IPS DF 6.9 (cell line): ENCODE data around the gene POLR2C.
"Not testable (repeated sequence)": the region's sequence is repeated elsewhere in the genome, so short reads cannot be mapped to it uniquely, and the experiment has no call there.

ENCODE experiments used
- DNase-seq: peaks from one replicate; pipeline ENCODE4 v3.0.0-alpha.2; 2013; ENCODE audit warnings: low read depth, low spot score
- H3K27ac ChIP-seq: one replicate; pipeline ENCODE4 v1.5.1; 2013; ENCODE audit warnings: low read length, control low read depth
- H3K27me3 ChIP-seq: 2 replicates; pipeline ENCODE4 v1.6.1; 2013; ENCODE audit warnings: mild to moderate bottlenecking, low read length; ENCODE audit not compliant: control insufficient read depth, insufficient read depth
- H3K36me3 ChIP-seq: 2 replicates; pipeline ENCODE4 v1.6.1; 2013; ENCODE audit warnings: low read length; ENCODE audit not compliant: control insufficient read depth, insufficient read depth
- H3K4me1 ChIP-seq: 2 replicates; pipeline ENCODE4 v1.6.1; 2013; ENCODE audit warnings: low read length; ENCODE audit not compliant: control insufficient read depth, insufficient read depth
- H3K4me3 ChIP-seq: 2 replicates; pipeline ENCODE4 v1.5.1; 2013; ENCODE audit warnings: mild to moderate bottlenecking, low read length
- H3K9me3 ChIP-seq: 2 replicates; pipeline ENCODE4 v1.6.1; 2013; ENCODE audit warnings: low read length, inconsistent platforms; ENCODE audit not compliant: control insufficient read depth, insufficient read depth
- WGBS: extraction: QIAGEN DNeasy Blood & Tissue Kit; methylation state at CpG from one replicate; pipeline ENCODE4 v1.1.7; 2013; ENCODE audit warnings: mixed read lengths, missing lambda C conversion rate; ENCODE audit not compliant: insufficient read length, insufficient coverage; 5-methylcytosine and 5-hydroxymethylcytosine counted together

Gene POLR2C

DNA sequence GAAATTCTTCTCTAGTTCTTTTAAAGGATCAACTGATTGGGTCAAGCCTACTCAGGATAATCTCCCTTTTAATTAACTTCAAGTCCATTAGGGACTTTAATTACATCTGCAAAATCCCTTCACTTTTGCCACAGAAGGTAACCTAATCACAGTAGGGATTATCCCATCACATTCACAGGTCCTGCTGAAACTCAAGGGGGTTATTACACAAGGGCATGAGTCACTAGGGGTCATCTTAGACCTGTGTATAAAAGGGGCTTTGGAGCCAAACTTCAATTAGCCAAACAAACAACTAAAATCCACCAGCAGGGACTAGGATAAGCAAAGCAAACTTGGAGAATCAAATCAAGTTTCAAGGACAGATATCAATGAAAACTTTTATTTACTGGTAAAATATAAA is 34.7 kb upstream of the POLR2C start:
- no peak overlapping the region for H3K4me3 ChIP-seq
- H3K4me1 ChIP-seq, result no peaks in the 10 kb centered on the region
- no peak overlapping the region for H3K27ac ChIP-seq
- H3K9me3 ChIP-seq, result no peaks in the 10 kb centered on the region
- H3K36me3 ChIP-seq, result peaks cover 14% of the 10 kb centered on the region
- no peaks in the 10 kb centered on the region for H3K27me3 ChIP-seq
- DNase-seq, result no peak

DNA sequence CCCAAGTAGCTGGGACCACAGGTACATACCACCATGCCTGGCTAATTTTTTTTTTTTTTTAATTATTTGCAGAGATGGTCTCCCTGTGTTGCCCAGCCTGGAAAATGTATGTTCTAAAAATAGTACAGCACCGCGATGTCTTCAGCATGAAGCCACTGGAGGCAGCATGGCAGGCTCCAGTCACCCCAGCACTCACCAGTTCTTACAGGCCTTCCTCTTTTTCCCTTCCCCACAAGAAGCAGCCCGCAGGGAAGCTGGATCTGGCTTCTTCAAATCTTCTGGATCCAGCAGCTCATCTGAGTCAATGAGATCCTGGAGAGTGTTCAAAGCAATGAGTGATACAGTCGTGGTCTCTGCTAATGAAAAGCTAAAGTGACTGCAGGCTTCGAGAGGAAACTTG is 31.5 kb upstream of the POLR2C start:
- H3K27me3 ChIP-seq, result no peaks in the 10 kb centered on the region
- no CpG with 5 or more reads among the region's 5 CpGs for WGBS
- no peaks in the 10 kb centered on the region for H3K4me1 ChIP-seq
- no peak for DNase-seq
- H3K9me3 ChIP-seq, result no peaks in the 10 kb centered on the region
- peaks cover 21% of the 10 kb centered on the region for H3K36me3 ChIP-seq
- H3K4me3 ChIP-seq, result no peak overlapping the region
- H3K27ac ChIP-seq, result no peak overlapping the region

DNA sequence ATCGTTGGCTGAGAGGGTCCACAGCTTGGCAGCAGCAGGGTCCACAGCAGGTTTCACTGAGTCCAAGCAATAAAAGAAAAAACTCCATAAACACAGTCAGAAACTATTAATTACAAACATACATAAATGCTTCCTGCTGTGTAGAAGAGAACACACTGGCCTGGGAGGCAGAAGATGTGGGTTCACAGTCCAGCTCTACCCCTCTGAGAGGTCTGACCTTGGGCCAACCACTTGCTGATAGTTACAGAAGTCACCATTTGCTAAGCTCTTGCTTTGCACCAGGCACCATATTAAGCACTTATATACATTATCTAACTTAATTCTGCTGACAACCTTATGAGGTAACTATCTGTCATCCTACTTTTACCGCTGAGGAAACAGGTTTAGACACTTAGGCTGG is 30.0 kb upstream of the POLR2C start:
- Histone ChIP-seq H3K27me3 (no peaks in the 10 kb centered on the region), H3K4me3 (no peak overlapping the region), H3K27ac (no peak overlapping the region), H3K4me1 (no peaks in the 10 kb centered on the region), H3K9me3 (no peaks in the 10 kb centered on the region), H3K36me3 (peaks cover 21% of the 10 kb centered on the region)
- DNase-seq, result no peak
- no CpG with 5 or more reads among the region's 2 CpGs for WGBS

- no CpG with 5 or more reads among the region's 3 CpGs for WGBS
- H3K4me3 ChIP-seq, result no peak overlapping the region
- no peaks in the 10 kb centered on the region for H3K9me3 ChIP-seq
- no peak overlapping the region for H3K27ac ChIP-seq
- H3K4me1 ChIP-seq, result no peaks in the 10 kb centered on the region
- no peaks in the 10 kb centered on the region for H3K27me3 ChIP-seq
- DNase-seq, result no peak
- peaks cover 21% of the 10 kb centered on the region for H3K36me3 ChIP-seq
Measured at GRCh38 chr16:57432989-57433388, 29.5 kb upstream of the POLR2C start.

- no peak overlapping the region for H3K4me3 ChIP-seq
- H3K27me3 ChIP-seq, result no peaks in the 10 kb centered on the region
- no peak for DNase-seq
- H3K4me1 ChIP-seq, result no peaks in the 10 kb centered on the region
- WGBS, result no CpG with 5 or more reads among the region's 2 CpGs
- no peaks in the 10 kb centered on the region for H3K9me3 ChIP-seq
- H3K27ac ChIP-seq, result no peak overlapping the region
- peaks cover 19% of the 10 kb centered on the region for H3K36me3 ChIP-seq
Measured at GRCh38 chr16:57434003-57434402, 28.5 kb upstream of the POLR2C start.

DNA sequence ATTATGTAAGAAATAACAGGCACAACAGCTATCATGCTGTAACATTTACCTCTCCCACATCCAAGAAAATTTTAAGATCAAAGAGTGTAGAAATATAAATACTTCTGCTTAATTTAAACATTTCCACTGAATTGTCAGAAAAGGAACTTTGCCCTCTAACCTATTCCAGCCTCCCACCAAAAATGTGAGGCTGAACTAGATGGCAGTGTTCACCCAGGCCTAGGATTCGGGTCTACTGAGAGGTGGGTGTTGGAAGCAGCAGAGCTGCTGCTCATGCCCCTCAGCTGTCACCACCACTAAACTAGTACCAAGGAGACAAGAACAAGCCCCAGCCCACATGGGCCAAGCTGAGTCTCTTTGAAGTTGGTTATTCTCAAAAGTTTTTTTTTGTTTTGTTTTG is 26.6 kb upstream of the POLR2C start:
- Histone ChIP-seq H3K27ac (no peak overlapping the region), H3K4me3 (no peak overlapping the region), H3K36me3 (peaks cover 15% of the 10 kb centered on the region), H3K4me1 (no peaks in the 10 kb centered on the region), H3K9me3 (no peaks in the 10 kb centered on the region), H3K27me3 (no peaks in the 10 kb centered on the region)
- no CpG with 5 or more reads among the region's 1 CpG for WGBS
- DNase-seq, result no peak

GRCh38 chr16:57439947-57440346 is 22.5 kb upstream of the POLR2C start:
- WGBS, result no CpG with 5 or more reads among the region's 8 CpGs
- not testable (repeated sequence) for DNase-seq, H3K27ac ChIP-seq, H3K4me1 ChIP-seq, H3K36me3 ChIP-seq, H3K9me3 ChIP-seq, H3K4me3 ChIP-seq, H3K27me3 ChIP-seq

DNA sequence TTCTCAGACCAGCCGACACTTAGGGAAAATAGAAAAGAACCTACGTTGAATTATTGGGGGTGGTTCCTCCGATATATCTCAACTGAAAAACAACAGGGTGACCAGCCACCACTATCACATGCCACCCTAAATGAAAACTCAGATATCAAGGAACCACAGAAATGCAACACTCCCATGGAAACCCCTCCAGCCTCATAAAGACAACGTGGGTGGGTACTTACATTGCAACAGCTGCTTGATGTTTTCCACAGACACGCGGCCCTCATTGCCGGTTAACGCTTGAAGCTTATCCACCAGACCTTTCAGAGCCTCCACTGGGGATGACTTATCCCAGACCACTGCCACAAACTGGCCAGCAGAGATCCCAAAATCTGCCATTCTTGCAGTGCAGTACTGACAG is 21.9 kb upstream of the POLR2C start:
- not testable (repeated sequence) for H3K36me3 ChIP-seq, H3K27ac ChIP-seq, H3K4me3 ChIP-seq, H3K9me3 ChIP-seq, DNase-seq, H3K27me3 ChIP-seq, H3K4me1 ChIP-seq
- no CpG with 5 or more reads among the region's 8 CpGs for WGBS

DNA sequence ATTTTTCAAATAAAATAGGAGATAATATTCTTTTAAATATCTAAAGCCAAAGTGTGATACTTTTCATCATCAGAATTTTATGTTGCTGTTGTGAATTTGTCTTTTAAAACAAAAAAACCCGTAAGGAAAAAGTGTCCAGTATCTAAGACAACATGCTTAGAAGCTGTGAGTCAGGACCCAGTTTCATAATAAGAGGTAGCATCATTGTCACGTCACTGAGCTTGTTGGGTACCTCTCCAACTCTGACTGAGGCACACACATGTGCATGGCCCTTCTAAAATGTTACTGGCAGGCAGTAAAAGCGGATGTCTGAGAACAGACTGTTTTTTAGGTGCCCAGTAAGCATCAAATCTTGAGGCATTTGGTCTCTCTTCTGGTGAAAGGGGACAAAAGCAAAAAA is 17.8 kb upstream of the POLR2C start:
- H3K9me3 ChIP-seq, result no peaks in the 10 kb centered on the region
- no CpG with 5 or more reads among the region's 3 CpGs for WGBS
- H3K4me1 ChIP-seq, result no peaks in the 10 kb centered on the region
- DNase-seq, result no peak
- no peaks in the 10 kb centered on the region; the same call in 1 of the 2 replicates for H3K36me3 ChIP-seq
- no peaks in the 10 kb centered on the region for H3K27me3 ChIP-seq
- no peak overlapping the region for H3K4me3 ChIP-seq
- no peak overlapping the region for H3K27ac ChIP-seq

DNA sequence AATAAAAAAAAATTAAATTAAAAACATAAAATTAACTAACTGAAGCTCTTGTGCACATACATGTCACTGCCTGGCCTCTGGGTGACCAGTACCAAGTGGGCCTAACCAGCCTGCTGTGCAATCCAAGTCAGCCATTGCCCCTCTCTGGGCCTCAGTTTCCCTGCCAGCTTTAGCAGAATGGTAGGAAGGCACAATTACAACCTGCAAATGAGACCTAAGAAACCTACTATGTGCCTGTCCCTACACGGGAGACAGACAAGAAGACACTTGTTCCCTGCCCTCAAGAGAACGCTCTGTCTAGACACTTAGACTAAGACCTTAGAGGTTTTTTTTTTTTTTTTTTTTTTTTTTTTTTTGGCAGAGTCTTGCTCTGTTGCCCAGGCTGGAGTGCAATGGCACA is 17.0 kb upstream of the POLR2C start:
- Histone ChIP-seq H3K27me3 (no peaks in the 10 kb centered on the region), H3K36me3 (no peaks in the 10 kb centered on the region; the same call in 1 of the 2 replicates), H3K4me1 (no peaks in the 10 kb centered on the region), H3K4me3 (no peak overlapping the region), H3K9me3 (no peaks in the 10 kb centered on the region), H3K27ac (no peak overlapping the region)
- WGBS, result no CpG with 5 or more reads among the region's 2 CpGs
- no peak for DNase-seq

DNA sequence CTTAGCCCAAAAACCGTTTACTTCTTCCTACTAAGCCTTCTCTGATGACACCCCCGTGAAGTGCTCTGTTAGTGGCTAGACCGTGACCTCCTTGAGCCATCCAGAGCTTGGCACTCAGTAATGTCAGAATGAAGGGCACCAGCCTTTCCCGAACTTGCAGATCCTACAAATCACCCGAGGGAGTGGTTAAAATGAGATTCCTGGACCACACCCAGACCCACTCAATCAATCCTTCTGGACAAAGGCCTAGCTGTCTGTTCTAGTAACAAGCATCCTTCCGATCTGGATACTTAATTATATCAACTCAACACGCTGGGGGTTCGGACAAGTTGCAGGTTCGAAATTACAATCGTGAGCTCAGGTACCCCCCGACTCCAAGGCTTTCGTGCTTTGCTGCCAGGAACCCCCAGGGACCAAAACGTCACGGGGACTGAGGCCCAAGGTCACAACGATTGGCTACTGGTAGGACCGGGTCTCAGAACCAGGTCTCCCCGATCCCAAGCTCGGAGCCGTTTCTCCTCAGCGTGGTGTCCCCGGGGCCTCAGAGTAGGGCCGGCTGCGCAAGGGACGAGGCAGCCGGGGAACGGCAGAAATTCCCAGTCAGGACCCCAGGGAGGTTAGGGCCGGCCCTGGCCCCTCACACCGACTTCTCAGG is 15.8 kb upstream of the POLR2C start:
- Histone ChIP-seq H3K9me3 (no peaks in the 10 kb centered on the region), H3K27ac (no peak overlapping the region), H3K4me1 (no peaks in the 10 kb centered on the region), H3K27me3 (no peaks in the 10 kb centered on the region), H3K4me3 (peak overlapping the region; percentile 92), H3K36me3 (no peaks in the 10 kb centered on the region)
- WGBS, result no CpG with 5 or more reads among the region's 28 CpGs
- no peak for DNase-seq
